Measurements from ENCODE around the gene ST8SIA6.
"Not testable (repeated sequence)": the region's sequence is repeated elsewhere in the genome, so short reads cannot be mapped to it uniquely, and the experiment has no call there.

The ST8SIA6 gene

GRCh38 chr10:17343118-17343517 lies 111.3 kb downstream of the ST8SIA6 start:
- DNase-seq (ENCODE audit: low spot score): no peak

GRCh38 chr10:17340144-17340829 lies 114.1 kb downstream of the ST8SIA6 start:
- no peak for DNase-seq (ENCODE audit: low spot score)

GRCh38 chr10:17335065-17335464 lies 119.3 kb downstream of the ST8SIA6 start:
- DNase-seq (ENCODE audit: low spot score): no peak

GRCh38 chr10:17330501-17330900 lies 123.9 kb downstream of the ST8SIA6 start:
- DNase-seq (ENCODE audit: low spot score): no peak

GRCh38 chr10:17326377-17326776 lies 128.0 kb downstream of the ST8SIA6 start:
- DNase-seq (ENCODE audit: low spot score): no peak

GRCh38 chr10:17321957-17322356 lies 132.4 kb downstream of the ST8SIA6 start:
- DNase-seq (ENCODE audit: low spot score): not testable (repeated sequence)

GRCh38 chr10:17316488-17317170 lies 137.8 kb downstream of the ST8SIA6 start:
- no peak for DNase-seq (ENCODE audit: low spot score)

- no peak for DNase-seq (ENCODE audit: low spot score)
Measured at GRCh38 chr10:17309435-17309834, 145.0 kb downstream of the ST8SIA6 start.

GRCh38 chr10:17307123-17307522 lies 147.3 kb downstream of the ST8SIA6 start:
- DNase-seq (ENCODE audit: low spot score): no peak

GRCh38 chr10:17292375-17292774 lies 162.0 kb downstream of the ST8SIA6 start:
- DNase-seq (ENCODE audit: low spot score): no peak

- peak; percentile 17 for DNase-seq (ENCODE audit: low spot score)
Measured at GRCh38 chr10:17290226-17290625, 164.2 kb downstream of the ST8SIA6 start.

GRCh38 chr10:17289763-17290162 lies 164.6 kb downstream of the ST8SIA6 start:
- DNase-seq (ENCODE audit: low spot score): no peak

GRCh38 chr10:17286562-17287550 lies 167.5 kb downstream of the ST8SIA6 start:
- no peak for DNase-seq (ENCODE audit: low spot score)

- no peak for DNase-seq (ENCODE audit: low spot score)
Measured at GRCh38 chr10:17282311-17282710, 172.1 kb downstream of the ST8SIA6 start.

GRCh38 chr10:17278607-17279240 lies 175.7 kb downstream of the ST8SIA6 start:
- no peak for DNase-seq (ENCODE audit: low spot score)

GRCh38 chr10:17276756-17277424 lies 177.5 kb downstream of the ST8SIA6 start:
- DNase-seq (ENCODE audit: low spot score): no peak

- no peak for DNase-seq (ENCODE audit: low spot score)
Measured at GRCh38 chr10:17273403-17273802, 181.0 kb downstream of the ST8SIA6 start.

- no peak for DNase-seq (ENCODE audit: low spot score)
Measured at GRCh38 chr10:17272648-17273047, 181.7 kb downstream of the ST8SIA6 start.

All from iPS-NIHi11 (cell line).